ENCODE results near the gene SDHAF2. TPM values are rescaled to one million over a fixed set of nuclear protein-coding genes. Genes with fewer than 3 reads are reported as not detected.

The SDHAF2 gene
- total and polyA plus RNA-seq, 2 of the 13 experiments (the other 11 are each of a cell fraction or from before 2014, with no cell fraction given) = 44.2 to 70.4 TPM

DNA sequence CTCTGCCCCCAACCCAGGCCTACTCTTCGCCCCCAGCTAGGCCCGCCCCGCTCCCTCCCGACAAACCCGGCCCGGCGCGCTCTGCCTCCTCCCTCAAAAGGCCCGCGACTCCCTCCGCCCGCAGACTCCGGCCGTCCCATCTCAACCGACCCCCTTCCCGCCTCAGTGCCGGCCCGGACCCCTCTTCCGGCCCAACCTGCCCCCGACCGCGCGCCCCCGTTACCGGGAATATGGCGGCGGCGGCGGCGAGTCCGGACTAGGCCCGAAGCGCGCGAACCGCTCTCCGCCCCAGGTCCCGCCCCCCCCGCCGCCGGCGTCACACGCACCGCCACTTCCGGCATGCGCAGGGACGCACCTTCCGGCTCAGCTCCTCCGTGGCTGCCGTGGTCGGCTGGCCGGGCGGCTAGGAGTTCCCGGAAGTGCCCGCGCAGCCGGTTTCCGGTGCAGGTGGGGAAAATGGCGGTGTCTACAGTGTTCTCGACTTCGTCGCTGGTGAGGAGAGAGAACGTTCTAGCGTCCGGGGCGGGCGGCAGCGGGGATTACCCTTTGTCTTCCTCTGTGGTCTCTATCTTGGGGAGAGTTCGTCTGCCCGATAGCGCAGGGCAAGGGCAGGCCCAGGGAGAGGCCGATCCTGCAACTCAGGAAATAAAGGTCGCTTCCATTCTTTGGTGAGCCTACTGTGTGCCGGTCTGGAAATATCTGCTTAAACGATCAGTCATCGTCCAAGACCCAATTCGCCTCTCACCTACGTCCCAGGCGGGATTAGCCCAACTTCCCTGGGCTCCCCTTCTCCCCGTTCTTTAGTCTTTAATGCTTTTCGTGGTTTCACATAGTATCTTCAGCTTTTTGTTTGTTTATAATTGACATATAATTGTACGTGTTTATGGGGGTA, at the start of gene SDHAF2, which contains the start of gene CPSF7 (continued):
- TF ChIP-seq, protein P1, sequence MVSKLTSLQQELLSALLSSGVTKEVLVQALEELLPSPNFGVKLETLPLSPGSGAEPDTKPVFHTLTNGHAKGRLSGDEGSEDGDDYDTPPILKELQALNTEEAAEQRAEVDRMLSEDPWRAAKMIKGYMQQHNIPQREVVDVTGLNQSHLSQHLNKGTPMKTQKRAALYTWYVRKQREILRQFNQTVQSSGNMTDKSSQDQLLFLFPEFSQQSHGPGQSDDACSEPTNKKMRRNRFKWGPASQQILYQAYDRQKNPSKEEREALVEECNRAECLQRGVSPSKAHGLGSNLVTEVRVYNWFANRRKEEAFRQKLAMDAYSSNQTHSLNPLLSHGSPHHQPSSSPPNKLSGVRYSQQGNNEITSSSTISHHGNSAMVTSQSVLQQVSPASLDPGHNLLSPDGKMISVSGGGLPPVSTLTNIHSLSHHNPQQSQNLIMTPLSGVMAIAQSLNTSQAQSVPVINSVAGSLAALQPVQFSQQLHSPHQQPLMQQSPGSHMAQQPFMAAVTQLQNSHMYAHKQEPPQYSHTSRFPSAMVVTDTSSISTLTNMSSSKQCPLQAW (CRISPR knock-in tag; IDR thresholded peaks at IDR 0.05) = peak; percentile 85
- TF ChIP-seq KLF15 (CRISPR knock-in tag; IDR thresholded peaks at IDR 0.05; ENCODE audit: borderline replicate concordance) (no peak), ASH2L (IDR thresholded peaks at IDR 0.05; ENCODE audit: insufficient read length, low read depth, low read length) (peak; percentile 92), TCF7 (IDR thresholded peaks at IDR 0.05; ENCODE audit: low read depth) (no peak), ATF3 (CRISPR knock-in tag; IDR thresholded peaks at IDR 0.05) (0 out of 2 replicates have a peak, but pooled peaks have one; percentile 3), FOSL2 (CRISPR knock-in tag; IDR thresholded peaks at IDR 0.05) (peak; percentile 45), SRSF1 (optimal IDR thresholded peaks at IDR 0.05; ENCODE audit: low read depth, low read length) (peak; percentile 66), SNRNP70 (IDR thresholded peaks at IDR 0.05; ENCODE audit: low read depth, low read length) (no peak), ARHGAP35 (CRISPR knock-in tag; IDR thresholded peaks at IDR 0.05; ENCODE audit: borderline replicate concordance) (peak; percentile 34; the same call in 1 of the 2 replicates), BORCS8-MEF2B (CRISPR knock-in tag; IDR thresholded peaks at IDR 0.05) (peak; percentile 76; the same call in 1 of the 2 replicates), THRA (CRISPR knock-in tag; IDR thresholded peaks at IDR 0.05; ENCODE audit: borderline replicate concordance) (no peak), RFXANK (CRISPR knock-in tag; IDR thresholded peaks at IDR 0.05) (no peak), NR2C2 (CRISPR knock-in tag; IDR thresholded peaks at IDR 0.05; ENCODE audit: borderline replicate concordance) (peak; percentile 64; the same call in 1 of the 2 replicates), ZNF317 (CRISPR knock-in tag; IDR thresholded peaks at IDR 0.05) (peak; percentile 84; the same call in 1 of the 2 replicates), HMGA1 (CRISPR knock-in tag; conservative IDR thresholded peaks at IDR 0.05) (no peak)
- TF ChIP-seq, protein P2, sequence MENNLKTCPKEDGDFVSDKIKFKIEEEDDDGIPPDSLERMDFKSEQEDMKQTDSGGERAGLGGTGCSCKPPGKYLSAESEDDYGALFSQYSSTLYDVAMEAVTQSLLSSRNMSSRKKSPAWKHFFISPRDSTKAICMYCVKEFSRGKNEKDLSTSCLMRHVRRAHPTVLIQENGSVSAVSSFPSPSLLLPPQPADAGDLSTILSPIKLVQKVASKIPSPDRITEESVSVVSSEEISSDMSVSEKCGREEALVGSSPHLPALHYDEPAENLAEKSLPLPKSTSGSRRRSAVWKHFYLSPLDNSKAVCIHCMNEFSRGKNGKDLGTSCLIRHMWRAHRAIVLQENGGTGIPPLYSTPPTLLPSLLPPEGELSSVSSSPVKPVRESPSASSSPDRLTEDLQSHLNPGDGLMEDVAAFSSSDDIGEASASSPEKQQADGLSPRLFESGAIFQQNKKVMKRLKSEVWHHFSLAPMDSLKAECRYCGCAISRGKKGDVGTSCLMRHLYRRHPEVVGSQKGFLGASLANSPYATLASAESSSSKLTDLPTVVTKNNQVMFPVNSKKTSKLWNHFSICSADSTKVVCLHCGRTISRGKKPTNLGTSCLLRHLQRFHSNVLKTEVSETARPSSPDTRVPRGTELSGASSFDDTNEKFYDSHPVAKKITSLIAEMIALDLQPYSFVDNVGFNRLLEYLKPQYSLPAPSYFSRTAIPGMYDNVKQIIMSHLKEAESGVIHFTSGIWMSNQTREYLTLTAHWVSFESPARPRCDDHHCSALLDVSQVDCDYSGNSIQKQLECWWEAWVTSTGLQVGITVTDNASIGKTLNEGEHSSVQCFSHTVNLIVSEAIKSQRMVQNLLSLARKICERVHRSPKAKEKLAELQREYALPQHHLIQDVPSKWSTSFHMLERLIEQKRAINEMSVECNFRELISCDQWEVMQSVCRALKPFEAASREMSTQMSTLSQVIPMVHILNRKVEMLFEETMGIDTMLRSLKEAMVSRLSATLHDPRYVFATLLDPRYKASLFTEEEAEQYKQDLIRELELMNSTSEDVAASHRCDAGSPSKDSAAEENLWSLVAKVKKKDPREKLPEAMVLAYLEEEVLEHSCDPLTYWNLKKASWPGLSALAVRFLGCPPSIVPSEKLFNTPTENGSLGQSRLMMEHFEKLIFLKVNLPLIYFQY (CRISPR knock-in tag; IDR thresholded peaks at IDR 0.05; ENCODE audit: borderline replicate concordance) = peak; percentile 78; the same call in 1 of the 2 replicates
- TF ChIP-seq, protein P3, sequence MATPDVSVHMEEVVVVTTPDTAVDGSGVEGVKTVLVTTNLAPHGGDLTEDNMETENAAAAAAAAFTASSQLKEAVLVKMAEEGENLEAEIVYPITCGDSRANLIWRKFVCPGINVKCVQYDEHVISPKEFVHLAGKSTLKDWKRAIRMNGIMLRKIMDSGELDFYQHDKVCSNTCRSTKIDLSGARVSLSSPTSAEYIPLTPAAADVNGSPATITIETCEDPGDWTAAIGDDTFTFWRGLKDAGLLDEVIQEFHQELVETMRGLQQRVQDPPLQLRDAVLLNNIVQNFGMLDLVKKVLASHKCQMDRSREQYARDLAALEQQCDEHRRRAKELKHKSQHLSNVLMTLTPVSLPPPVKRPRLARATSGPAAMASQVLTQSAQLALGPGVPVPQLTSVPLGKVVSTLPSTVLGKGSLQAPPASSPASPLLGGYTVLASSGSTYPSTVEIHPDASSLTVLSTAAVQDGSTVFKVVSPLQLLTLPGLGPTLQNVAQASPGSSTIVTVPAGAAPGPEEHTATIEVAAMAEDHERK (CRISPR knock-in tag; IDR thresholded peaks at IDR 0.05; ENCODE audit: low read depth) = peak; percentile 96
